ENCODE data around the gene TBL2. TPM values are rescaled to one million over a fixed set of nuclear protein-coding genes. Genes with fewer than 3 reads are reported as not detected.
"Not testable (repeated sequence)": the region's sequence is repeated elsewhere in the genome, so short reads cannot be mapped to it uniquely, and the experiment has no call there.

The TBL2 gene
- total RNA-seq, 1 experiment from 2014 or later = 60.1 TPM

GRCh38 chr7:73567846-73568685 is 10.3 kb downstream of the TBL2 start:
- in situ Hi-C loops (cut with HindIII; ENCODE audit: low pct_unique_long_range_greater_than_20kb, low sequenced_read_pairs) (no loop called here), intact Hi-C loops (cut with micrococcal nuclease; ENCODE audit: unreplicated experiment) (no loop called here)
- no peaks in the 10 kb centered on the region for H3K9me3 ChIP-seq (ENCODE audit: control insufficient read depth, insufficient read depth, low read depth, low read length)
- no peaks in the 10 kb centered on the region; the same call in 1 of the 2 replicates for H3K36me3 ChIP-seq (ENCODE audit: control insufficient read depth, insufficient read depth, low read length)
- DNase-seq (ENCODE audit: low read depth, low spot score) = no peak
- no peak overlapping the region for H3K27ac ChIP-seq (ENCODE audit: low read length)
- ATAC-seq = peak; percentile 30
- ChIA-PET POLR2A (interaction anchor here (0.6 kb wide), 1 partner anchor 45 kb away, joined by 3 read pairs; no protein-coding TSS in a partner anchor), CTCF (no interaction called here)
- TF ChIP-seq TCF7L2 (IDR thresholded peaks at IDR 0.05; ENCODE audit: low read depth, low read length) = no peak
- TF ChIP-seq POLR2AphosphoS5 (IDR thresholded peaks at IDR 0.05; ENCODE audit: low read depth, low read length) = peak; percentile 38; the same call in 1 of the 2 replicates
- no peak for TF ChIP-seq CTCF (IDR thresholded peaks at IDR 0.05)
- H3K27me3 ChIP-seq (ENCODE audit: control insufficient read depth, insufficient read depth, low read length) = no peaks in the 10 kb centered on the region
- no TSS peak for BruUV-seq (replicated peaks)
- no peak overlapping the region for H3K4me3 ChIP-seq (ENCODE audit: low read depth in 2 of 2, low read length in 2 of 2)
- no peaks in the 10 kb centered on the region for H3K4me1 ChIP-seq (ENCODE audit: control insufficient read depth, insufficient read depth, low read length)

GRCh38 chr7:73567140-73567539 is 11.2 kb downstream of the TBL2 start:
- POLR2A ChIA-PET = interaction anchor here (0.8 kb wide), 1 partner anchor 10 kb away, joined by 6 read pairs; no protein-coding TSS in a partner anchor

DNA sequence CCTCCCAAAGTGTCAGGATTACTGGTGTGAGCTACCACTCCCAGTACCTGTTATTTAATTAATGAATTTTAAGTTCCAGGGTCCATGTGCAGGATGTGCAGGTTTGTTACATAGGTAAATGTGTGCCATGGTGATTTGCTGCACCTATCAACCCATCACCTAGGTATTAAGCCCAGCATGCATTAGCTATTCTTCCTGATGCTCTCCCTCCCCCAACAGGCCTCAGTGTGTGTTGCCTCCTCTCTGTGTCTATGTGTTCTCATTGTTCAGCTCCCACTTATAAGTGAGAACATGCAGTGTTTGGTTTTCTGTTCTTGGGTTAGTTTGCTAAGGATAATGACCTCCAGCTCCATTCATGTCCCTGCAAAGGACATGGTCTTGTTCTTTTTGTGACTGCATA is 11.9 kb downstream of the TBL2 start:
- DNase-seq (ENCODE audit: low read depth, low spot score); intact Hi-C loops (cut with micrococcal nuclease; ENCODE audit: unreplicated experiment); ATAC-seq; H3K36me3 ChIP-seq (ENCODE audit: control insufficient read depth, insufficient read depth, low read length); H3K4me1 ChIP-seq (ENCODE audit: control insufficient read depth, insufficient read depth, low read length); in situ Hi-C loops (cut with HindIII; ENCODE audit: low pct_unique_long_range_greater_than_20kb, low sequenced_read_pairs); H3K27ac ChIP-seq (ENCODE audit: low read length); BruUV-seq (replicated peaks); H3K27me3 ChIP-seq (ENCODE audit: control insufficient read depth, insufficient read depth, low read length); H3K9me3 ChIP-seq (ENCODE audit: control insufficient read depth, insufficient read depth, low read depth, low read length): not testable (repeated sequence)
- ChIA-PET CTCF (interaction anchor here (1.6 kb wide), 1 partner anchor 40 kb away, joined by 5 read pairs; no protein-coding TSS in a partner anchor), POLR2A (interaction anchor here (0.6 to 0.8 kb wide), 2 partner anchors 9 to 20 kb away, joined by 4 to 6 read pairs; no protein-coding TSS in a partner anchor)
- peak overlapping the region in 1 of 2 experiments; percentile 59; a peak in 2 of 4 replicates for H3K4me3 ChIP-seq (ENCODE audit: low read depth in 2 of 2, low read length in 2 of 2)

More at GRCh38 chr7:73567140-73567539, 11.2 kb downstream of the TBL2 start:
- intact Hi-C loops (cut with micrococcal nuclease; ENCODE audit: unreplicated experiment) (no loop called here), in situ Hi-C loops (cut with HindIII; ENCODE audit: low pct_unique_long_range_greater_than_20kb, low sequenced_read_pairs) (no loop called here)
- TF ChIP-seq SIN3A (IDR thresholded peaks at IDR 0.05; ENCODE audit: borderline replicate concordance, insufficient read depth, low read depth, low read length) (no peak), TCF7L2 (IDR thresholded peaks at IDR 0.05; ENCODE audit: low read depth, low read length) (no peak), POLR2AphosphoS5 (IDR thresholded peaks at IDR 0.05; ENCODE audit: low read depth, low read length) (no peak; the same call in 1 of the 2 replicates), CTCF (IDR thresholded peaks at IDR 0.05) (no peak), REST (IDR thresholded peaks at IDR 0.05; ENCODE audit: insufficient read depth in 1 of 2, low read depth in 2 of 2, low read length in 1 of 2) (no peak)
- DNase-seq (ENCODE audit: low read depth, low spot score) (no peak), ATAC-seq (no peak)
- Histone ChIP-seq H3K36me3 (ENCODE audit: control insufficient read depth, insufficient read depth, low read length) (no peaks in the 10 kb centered on the region; the same call in 1 of the 2 replicates), H3K27ac (ENCODE audit: low read length) (no peak overlapping the region), H3K4me1 (ENCODE audit: control insufficient read depth, insufficient read depth, low read length) (no peaks in the 10 kb centered on the region), H3K9me3 (ENCODE audit: control insufficient read depth, insufficient read depth, low read depth, low read length) (no peaks in the 10 kb centered on the region), H3K27me3 (ENCODE audit: control insufficient read depth, insufficient read depth, low read length) (no peaks in the 10 kb centered on the region), H3K4me3 (ENCODE audit: low read depth in 2 of 2, low read length in 2 of 2) (no peak overlapping the region)
- no TSS peak for BruUV-seq (replicated peaks)
- CTCF ChIA-PET = interaction anchor here (1.6 kb wide), 1 partner anchor 40 kb away, joined by 5 read pairs; no protein-coding TSS in a partner anchor
